Liver (tissue), 9 donors: ENCODE measurements around the gene GNPNAT1. TPM values are rescaled to one million over a fixed set of nuclear protein-coding genes. Genes with fewer than 3 reads are reported as not detected.

ENCODE experiments used
- DNase-seq: peaks from one replicate; pipeline ENCODE4 v3.0.0-alpha.2; 2017; ENCODE audit warnings: low spot score
- H3K27ac ChIP-seq, 2 donors: one replicate each; pipeline ENCODE4 v1.7.0; 2013; ENCODE audit warnings: inconsistent platforms in 2 of 2, low read length in 2 of 2, control low read depth in 1 of 2, low read depth in 1 of 2, mild to moderate bottlenecking in 1 of 2
- H3K27me3 ChIP-seq, 4 donors: one replicate each; pipeline versions ENCODE4 v1.6.1 to v1.7.0; 2013; ENCODE audit warnings: low read length in 3 of 4, inconsistent platforms in 1 of 4, mild to moderate bottlenecking in 1 of 4, moderate library complexity in 1 of 4; ENCODE audit not compliant: control insufficient read depth in 4 of 4, insufficient read depth in 4 of 4
- H3K36me3 ChIP-seq, 4 donors: one replicate each; pipeline versions ENCODE4 v1.6.1 to v1.7.0; 2013; ENCODE audit warnings: low read length in 3 of 4, mild to moderate bottlenecking in 3 of 4, low read depth in 1 of 4, moderate library complexity in 1 of 4; ENCODE audit not compliant: control insufficient read depth in 4 of 4, insufficient read depth in 3 of 4
- H3K4me1 ChIP-seq, 4 donors: one replicate each; pipeline versions ENCODE4 v1.6.1 to v1.7.0; 2013; ENCODE audit warnings: low read length in 3 of 4, mild to moderate bottlenecking in 3 of 4, moderate library complexity in 1 of 4; ENCODE audit not compliant: control insufficient read depth in 4 of 4, insufficient read depth in 4 of 4
- H3K4me3 ChIP-seq, 3 donors: one replicate each; pipeline versions ENCODE4 v1.6.1 to v1.7.0; 2013; ENCODE audit warnings: low read length in 3 of 3, control low read depth in 1 of 3, low read depth in 1 of 3, mild to moderate bottlenecking in 1 of 3
- H3K9ac ChIP-seq, 2 donors: one replicate each; pipeline ENCODE4 v1.7.0; 2013; ENCODE audit warnings: low read length in 2 of 2, mild to moderate bottlenecking in 2 of 2, moderate library complexity in 2 of 2, control low read depth in 1 of 2, low read depth in 1 of 2
- H3K9me3 ChIP-seq, 4 donors: one replicate each; pipeline versions ENCODE4 v1.6.1 to v1.7.0; 2013; ENCODE audit warnings: low read length in 3 of 4; ENCODE audit not compliant: control insufficient read depth in 4 of 4
- ATF3 ChIP-seq: IDR thresholded peaks from 2 replicates; pipeline ENCODE4 v1.6.1; 2016; ENCODE audit warnings: antibody characterized with exemption
- CTCF ChIP-seq: fragments of 150-350 bp; IDR thresholded peaks from 2 replicates; pipeline ENCODE4 v1.5.1; 2017; ENCODE audit warnings: improper control_type of control experiment, low read depth, low read length; ENCODE audit not compliant: missing input control
- EGR1 ChIP-seq, 2 donors: IDR thresholded peaks; 2 replicates each; pipeline ENCODE4 v1.6.1; 2016 to 2018; ENCODE audit warnings: antibody characterized with exemption in 2 of 2, low read depth in 2 of 2
- FOXA1 ChIP-seq: IDR thresholded peaks from 2 replicates; pipeline ENCODE4 v1.6.1; 2016; ENCODE audit warnings: antibody characterized with exemption
- FOXA2 ChIP-seq: IDR thresholded peaks from 2 replicates; pipeline ENCODE4 v1.6.1; 2016; ENCODE audit warnings: antibody characterized with exemption
- GABPA ChIP-seq, 2 donors: IDR thresholded peaks in 1 of 2; conservative IDR thresholded peaks in 1 of 2; 2 replicates each; pipeline ENCODE4 v1.6.1; 2016; ENCODE audit warnings: antibody characterized with exemption in 2 of 2, mild to moderate bottlenecking in 1 of 2, moderate library complexity in 1 of 2
- HNF4A ChIP-seq, 2 donors: conservative IDR thresholded peaks; 2 replicates each; pipeline ENCODE4 v1.6.1; 2016; ENCODE audit warnings: antibody characterized with exemption in 2 of 2, mild to moderate bottlenecking in 2 of 2
- JUND ChIP-seq, 2 donors: IDR thresholded peaks; 2 replicates each; pipeline ENCODE4 v1.6.1; 2016; ENCODE audit warnings: antibody characterized with exemption in 2 of 2
- MAX ChIP-seq: IDR thresholded peaks from 2 replicates; pipeline ENCODE4 v1.6.1; 2016; ENCODE audit warnings: antibody characterized with exemption
- NR2F2 ChIP-seq: IDR thresholded peaks from 2 replicates; pipeline ENCODE4 v1.6.1; 2016; ENCODE audit warnings: antibody characterized with exemption
- RAD21 ChIP-seq, 2 donors: IDR thresholded peaks; 2 replicates each; pipeline ENCODE4 v1.6.1; 2016; ENCODE audit warnings: antibody characterized with exemption in 2 of 2, mild to moderate bottlenecking in 2 of 2
- REST ChIP-seq: IDR thresholded peaks from 2 replicates; pipeline ENCODE4 v1.6.1; 2016; ENCODE audit warnings: antibody characterized with exemption, mild to moderate bottlenecking
- RXRA ChIP-seq, 2 donors: IDR thresholded peaks; 2 replicates each; pipeline ENCODE4 v1.6.1; 2017 to 2018; ENCODE audit warnings: antibody characterized with exemption in 2 of 2, mild to moderate bottlenecking in 1 of 2
- SP1 ChIP-seq: IDR thresholded peaks from 2 replicates; pipeline ENCODE4 v1.6.1; 2018; ENCODE audit warnings: antibody characterized with exemption, mild to moderate bottlenecking
- TAF1 ChIP-seq: conservative IDR thresholded peaks from 2 replicates; pipeline ENCODE4 v1.6.1; 2016; ENCODE audit warnings: antibody characterized with exemption, mild to moderate bottlenecking
- ZBTB33 ChIP-seq: IDR thresholded peaks from 2 replicates; pipeline ENCODE4 v1.6.1; 2016; ENCODE audit warnings: antibody characterized with exemption
- WGBS: extraction: QIAGEN DNeasy Blood & Tissue Kit; methylation state at CpG from one replicate; pipeline ENCODE4 v1.1.7; 2013; 5-methylcytosine and 5-hydroxymethylcytosine counted together
- polyA plus RNA-seq, 2 donors: library from polyadenylated mRNA; stranded (reverse) in 1 of 2; unstranded in 1 of 2; fragments of 200-250 nt in 1 of 2; fragments of >200 nt in 1 of 2; fragmentation: Nextera tagmentation in 1 of 2; extraction: Ambion mirVana in 1 of 2; gene quantifications; one replicate each; pipeline versions ENCODE4 v1.2.1 to v1.2.3, GENCODE V29; 2013 to 2015
- total RNA-seq, 2 donors: library from RNA; depleted of rRNA; stranded (reverse); fragments of >200 nt; gene quantifications; one replicate each; pipeline ENCODE4 v1.2.3, GENCODE V29; 2014
- donor health status: healthy.
- donor health status: healthy.
- donor health status: healthy.
- donor health status: healthy.
- donor health status: healthy.

The GNPNAT1 gene
- total and polyA plus RNA-seq, 4 donors: 24.9 to 50.9 (median 27.2) TPM

GRCh38 chr14:52836063-52836462 is 44.7 kb upstream of the GNPNAT1 start:
- Histone ChIP-seq H3K9me3 (no peaks in the 10 kb centered on the region), H3K4me1 (peaks cover 0 to 5% (median 0%) of the 10 kb centered on the region in 4 donors), H3K36me3 (no peaks in the 10 kb centered on the region), H3K27me3 (no peaks in the 10 kb centered on the region), H3K27ac (no peak overlapping the region), H3K9ac (no peak overlapping the region), H3K4me3 (no peak overlapping the region)
- TF ChIP-seq ATF3: no peak
- TF ChIP-seq REST: no peak
- TF ChIP-seq FOXA1: no peak
- TF ChIP-seq MAX: no peak
- TF ChIP-seq EGR1 (IDR thresholded peaks at IDR 0.05; ENCODE audit: low read depth in 2 of 2): no peak
- TF ChIP-seq JUND (IDR thresholded peaks at IDR 0.05): no peak
- no peak for TF ChIP-seq HNF4A (conservative IDR thresholded peaks at IDR 0.05)
- no peak for TF ChIP-seq RXRA (IDR thresholded peaks at IDR 0.05)
- no peak for TF ChIP-seq TAF1
- no peak for TF ChIP-seq GABPA (IDR thresholded peaks at IDR 0.05 in 1 of 2, conservative IDR thresholded peaks at IDR 0.05 in 1 of 2)
- no peak for TF ChIP-seq CTCF
- TF ChIP-seq SP1: no peak
- TF ChIP-seq RAD21 (IDR thresholded peaks at IDR 0.05): no peak
- TF ChIP-seq NR2F2: no peak
- TF ChIP-seq ZBTB33: no peak
- no peak for TF ChIP-seq FOXA2
- DNase-seq: no peak
- WGBS: 95% methylated on average over 9 of the region's 9 CpGs
